Mucosa of descending colon (tissue), 3 donors: ENCODE data around the gene FGFRL1. TPM values are rescaled to one million over a fixed set of nuclear protein-coding genes. Genes with fewer than 3 reads are reported as not detected.

ENCODE experiments used
- ATAC-seq: fragments of 200-7000 bp; cut with Tn5 transposase; one replicate; pipeline ENCODE4 v1.9.1; 2020; ENCODE audit warnings: mild to moderate bottlenecking, moderate library complexity
- DNase-seq, 3 donors: peaks; one replicate each; pipeline ENCODE4 v3.0.0-alpha.2; 2020
- H3K36me3 ChIP-seq: fragments of 200-600 bp; one replicate; pipeline ENCODE4 v1.8.0; 2021; ENCODE audit warnings: low read depth, mild to moderate bottlenecking
- H3K4me1 ChIP-seq: fragments of 200-600 bp; one replicate; pipeline ENCODE4 v1.8.0; 2021; ENCODE audit warnings: low read depth, mild to moderate bottlenecking
- H3K4me3 ChIP-seq: fragments of 200-600 bp; one replicate; pipeline ENCODE4 v1.8.0; 2021; ENCODE audit warnings: mild to moderate bottlenecking
- H3K9me3 ChIP-seq: fragments of 200-600 bp; one replicate; pipeline ENCODE4 v1.8.0; 2021; ENCODE audit warnings: mild to moderate bottlenecking
- intact Hi-C, 2 donors: fragments of 100-400 bp; cut with DNase I in 1 of 2; cut with micrococcal nuclease in 1 of 2; formaldehyde crosslinking; loops; one replicate each; pipeline versions ENCODE4 v1.11.0 to v1.11.1; 2022; cut with DNase I, micrococcal nuclease
- total RNA-seq, 3 donors: library from RNA; stranded (reverse); fragmentation: NEBNext Ultra II Directional in 2 of 3; extraction: Animal tissue kit (Norgen Biotek cat#: 25700) in 2 of 3; gene quantifications; one replicate each; pipeline versions ENCODE4 v1.2.1 to v1.2.4, GENCODE V29; 2021 to 2023
- TF ChIP-seq, protein P1 (sequence below): fragments of 200-600 bp; IDR thresholded peaks from one replicate; pipeline ENCODE4 v1.8.0; 2022; ENCODE audit warnings: antibody characterized with exemption, mild to moderate bottlenecking
- donor health status: DM: no; HTN: no; CAD: no; lungs with moderate emphysema.
- donor health status: DM: no; HTN: no; CAD: no.
- donor health status: DM: no; HTN: yes; CAD: no.

Gene FGFRL1
- total RNA-seq, 3 donors from 2014 or later = 14.7 to 19.3 (median 16.9) TPM

DNA sequence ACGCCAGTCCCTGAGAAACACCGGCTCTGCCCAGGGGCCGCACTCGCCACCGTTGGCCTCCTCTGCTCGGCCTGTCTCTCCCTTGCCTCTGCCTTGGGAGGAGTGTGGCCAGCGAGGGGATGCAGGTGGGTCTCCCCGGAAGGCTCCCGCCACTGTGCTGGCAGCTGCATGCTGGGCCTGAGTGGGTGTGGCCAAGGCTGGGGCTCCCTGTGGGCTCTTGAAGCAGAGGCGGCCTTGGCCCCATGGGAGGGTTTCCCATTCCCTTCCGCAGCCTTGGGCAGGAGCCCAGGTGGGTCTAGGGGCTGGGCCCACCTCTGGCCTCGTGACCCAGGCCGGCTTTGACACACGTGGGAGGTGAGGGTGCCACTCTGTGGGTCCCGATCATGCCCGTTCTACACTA is 19.1 kb downstream of the FGFRL1 start:
- H3K4me1 ChIP-seq = peaks cover 5% of the 10 kb centered on the region
- TF ChIP-seq, protein P1, sequence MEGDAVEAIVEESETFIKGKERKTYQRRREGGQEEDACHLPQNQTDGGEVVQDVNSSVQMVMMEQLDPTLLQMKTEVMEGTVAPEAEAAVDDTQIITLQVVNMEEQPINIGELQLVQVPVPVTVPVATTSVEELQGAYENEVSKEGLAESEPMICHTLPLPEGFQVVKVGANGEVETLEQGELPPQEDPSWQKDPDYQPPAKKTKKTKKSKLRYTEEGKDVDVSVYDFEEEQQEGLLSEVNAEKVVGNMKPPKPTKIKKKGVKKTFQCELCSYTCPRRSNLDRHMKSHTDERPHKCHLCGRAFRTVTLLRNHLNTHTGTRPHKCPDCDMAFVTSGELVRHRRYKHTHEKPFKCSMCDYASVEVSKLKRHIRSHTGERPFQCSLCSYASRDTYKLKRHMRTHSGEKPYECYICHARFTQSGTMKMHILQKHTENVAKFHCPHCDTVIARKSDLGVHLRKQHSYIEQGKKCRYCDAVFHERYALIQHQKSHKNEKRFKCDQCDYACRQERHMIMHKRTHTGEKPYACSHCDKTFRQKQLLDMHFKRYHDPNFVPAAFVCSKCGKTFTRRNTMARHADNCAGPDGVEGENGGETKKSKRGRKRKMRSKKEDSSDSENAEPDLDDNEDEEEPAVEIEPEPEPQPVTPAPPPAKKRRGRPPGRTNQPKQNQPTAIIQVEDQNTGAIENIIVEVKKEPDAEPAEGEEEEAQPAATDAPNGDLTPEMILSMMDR = no peak
- no peaks in the 10 kb centered on the region for H3K36me3 ChIP-seq
- intact Hi-C loops = no loop called here
- no peak overlapping the region for H3K4me3 ChIP-seq
- H3K9me3 ChIP-seq = no peaks in the 10 kb centered on the region
- ATAC-seq (peak; percentile 13), DNase-seq (no peak)

DNA sequence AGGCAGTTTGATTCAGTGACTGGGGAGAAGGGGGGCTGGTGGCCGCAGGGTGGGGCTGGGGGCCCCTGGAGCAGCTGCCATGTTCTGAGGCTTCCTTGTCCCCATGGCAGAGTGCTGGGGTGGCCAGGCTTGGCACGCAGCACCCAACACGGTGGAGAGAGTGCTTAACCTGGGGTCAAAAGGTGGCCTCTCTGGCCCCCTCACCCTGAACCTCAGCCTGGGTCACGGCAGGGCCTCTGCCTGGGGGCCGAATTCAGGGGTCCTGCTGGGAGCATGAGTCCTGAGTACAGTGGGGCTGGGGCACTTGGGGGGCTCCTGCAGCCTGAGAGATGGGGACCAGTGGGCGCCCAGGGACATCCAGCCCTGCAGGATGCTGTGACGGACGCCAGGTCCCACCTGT is 19.9 kb downstream of the FGFRL1 start:
- no peak for ATAC-seq
- TF ChIP-seq, protein P1 = no peak
- no peak for DNase-seq
- H3K4me3 ChIP-seq = no peak overlapping the region
- peaks cover 5% of the 10 kb centered on the region for H3K4me1 ChIP-seq
- H3K9me3 ChIP-seq = no peaks in the 10 kb centered on the region
- no peaks in the 10 kb centered on the region for H3K36me3 ChIP-seq
- intact Hi-C loops = no loop called here

DNA sequence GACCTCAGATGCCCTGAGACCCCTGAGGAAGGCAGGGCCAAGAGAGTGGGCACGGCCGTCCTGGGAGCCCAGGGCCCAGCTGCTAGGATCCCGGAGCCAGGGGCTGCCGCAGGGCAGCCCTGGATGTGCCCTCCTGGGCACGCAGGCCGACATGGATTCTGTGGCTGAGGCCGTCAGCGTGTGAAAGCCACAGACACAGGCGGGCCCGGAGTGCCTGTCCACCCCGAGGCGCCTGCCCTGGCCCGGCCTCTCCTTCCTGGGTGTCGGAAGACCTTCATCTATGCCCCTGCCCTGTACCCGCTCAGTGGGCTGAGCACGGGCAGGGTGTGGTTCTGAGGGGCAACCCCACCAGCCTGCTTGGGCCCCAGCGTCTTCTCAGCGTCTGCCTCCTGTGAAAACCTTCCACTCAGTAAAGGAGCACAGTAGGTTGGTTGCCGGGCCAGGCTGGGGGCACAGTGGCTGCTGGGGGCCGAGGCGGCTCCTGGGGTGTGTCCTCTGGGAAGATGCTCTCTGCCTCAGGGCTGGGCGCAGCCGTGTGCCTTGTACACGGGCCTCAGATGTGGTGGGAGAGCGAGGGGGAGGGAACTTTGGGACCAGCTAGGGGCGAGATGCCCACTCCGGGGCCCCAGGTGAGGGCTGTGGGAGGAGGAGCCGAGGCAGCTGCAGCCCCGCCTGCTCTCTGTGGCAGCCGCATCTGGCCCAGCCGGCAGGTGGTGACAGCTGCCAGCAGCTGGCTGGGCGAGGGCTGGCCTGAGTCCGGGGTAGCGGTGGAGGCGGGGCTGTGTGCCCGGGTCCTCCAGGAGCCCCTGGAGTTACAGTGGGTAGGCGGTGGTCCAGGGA is 20.8 kb downstream of the FGFRL1 start:
- TF ChIP-seq, protein P1 = no peak
- Histone ChIP-seq H3K4me1 (peaks cover 5% of the 10 kb centered on the region), H3K4me3 (no peak overlapping the region), H3K36me3 (no peaks in the 10 kb centered on the region), H3K9me3 (no peaks in the 10 kb centered on the region)
- intact Hi-C loops = no loop called here
- no peak for DNase-seq
- ATAC-seq = peak; percentile 40

DNA sequence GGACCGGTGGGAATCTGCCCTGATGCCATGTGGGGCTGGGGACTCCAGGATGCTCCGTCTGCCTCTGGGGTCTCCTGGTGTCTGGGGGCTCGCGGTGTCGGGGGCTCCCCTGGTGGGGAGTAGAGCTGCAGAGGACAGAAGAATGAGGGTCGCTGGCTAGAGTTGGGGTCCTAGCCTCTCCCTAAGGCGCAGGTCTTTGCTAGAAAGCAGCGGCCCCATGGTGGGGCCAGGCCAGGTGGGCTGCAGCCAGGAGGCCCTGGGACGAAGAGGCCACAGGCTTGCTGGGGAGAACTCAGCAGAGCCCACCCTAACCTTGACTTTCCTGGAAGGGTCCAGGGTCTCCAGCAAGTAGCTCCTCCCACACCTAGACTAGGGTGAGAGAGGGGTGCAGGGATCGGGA is 21.4 kb downstream of the FGFRL1 start:
- no peaks in the 10 kb centered on the region for H3K36me3 ChIP-seq
- DNase-seq = no peak
- ATAC-seq = no peak

DNA sequence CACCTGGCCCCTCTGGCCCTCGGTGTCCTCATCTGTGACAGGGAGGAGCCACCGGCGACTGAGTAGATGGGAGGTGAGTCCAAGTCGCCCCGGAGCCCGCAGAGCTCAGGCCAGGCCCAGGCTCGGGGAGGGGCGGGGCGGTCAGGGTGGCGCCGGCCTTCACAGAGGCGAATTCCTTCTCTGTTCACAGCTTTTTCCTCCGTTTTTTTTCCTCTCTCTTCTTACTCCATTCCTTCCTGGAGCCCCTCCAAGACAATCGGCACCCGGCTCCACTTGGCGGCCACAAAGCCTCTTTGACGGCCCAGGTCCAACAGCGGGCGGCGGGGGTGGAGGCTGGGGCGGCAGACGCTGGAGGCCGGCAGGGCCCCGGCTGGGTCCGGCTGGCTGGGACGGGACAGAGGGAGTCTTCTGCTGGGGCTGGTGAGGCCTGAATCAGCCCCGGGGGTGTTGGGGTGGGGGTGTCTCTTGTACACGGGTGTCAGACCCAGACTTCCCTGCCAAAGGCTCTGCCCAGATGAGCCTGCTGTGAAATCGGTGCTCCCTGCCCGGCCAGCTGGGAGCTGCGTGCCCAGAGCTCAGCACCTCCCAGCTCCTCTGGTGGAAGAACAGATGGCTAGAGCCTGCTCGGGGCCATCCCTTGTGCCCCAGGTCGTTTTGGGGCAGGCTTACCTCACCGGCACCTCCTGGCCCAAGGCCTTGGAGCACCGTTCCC is 22.6 kb downstream of the FGFRL1 start:
- H3K4me1 ChIP-seq = peaks cover 5% of the 10 kb centered on the region
- no peak overlapping the region for H3K4me3 ChIP-seq
- no peak for DNase-seq
- ATAC-seq = peak; percentile 6
- TF ChIP-seq, protein P1 = no peak
- intact Hi-C loops = no loop called here
- no peaks in the 10 kb centered on the region for H3K9me3 ChIP-seq
- no peaks in the 10 kb centered on the region for H3K36me3 ChIP-seq

More for the DNA sequence above, 21.4 kb downstream of the FGFRL1 start:
- intact Hi-C loops = no loop called here
- no peaks in the 10 kb centered on the region for H3K9me3 ChIP-seq
- peaks cover 5% of the 10 kb centered on the region for H3K4me1 ChIP-seq
- no peak overlapping the region for H3K4me3 ChIP-seq
- TF ChIP-seq, protein P1 = no peak
